Upper lobe of right lung (tissue), 1 donor: ENCODE measurements around the gene KLHDC7B. TPM values are rescaled to one million over a fixed set of nuclear protein-coding genes. Genes with fewer than 3 reads are reported as not detected.
"Not testable (repeated sequence)": the region's sequence is repeated elsewhere in the genome, so short reads cannot be mapped to it uniquely, and the experiment has no call there.

Source experiments
- ATAC-seq: fragments of 200-7000 bp; cut with Tn5 transposase; one replicate; pipeline ENCODE4 v1.9.1; 2020; ENCODE audit warnings: mild to moderate bottlenecking, moderate library complexity
- DNase-seq: peaks from one replicate; pipeline ENCODE4 v3.0.0-alpha.2; 2020
- H3K27ac ChIP-seq: fragments of 200-600 bp; one replicate; pipeline ENCODE4 v1.8.0; 2022
- H3K27me3 ChIP-seq: fragments of 200-600 bp; one replicate; pipeline ENCODE4 v1.8.0; 2022; ENCODE audit warnings: mild to moderate bottlenecking
- H3K36me3 ChIP-seq: fragments of 200-600 bp; one replicate; pipeline ENCODE4 v1.8.0; 2022
- H3K4me1 ChIP-seq: fragments of 200-600 bp; one replicate; pipeline ENCODE4 v1.8.0; 2022
- H3K4me3 ChIP-seq: fragments of 200-600 bp; one replicate; pipeline ENCODE4 v1.8.0; 2022; ENCODE audit warnings: mild to moderate bottlenecking
- H3K9me3 ChIP-seq: fragments of 200-600 bp; one replicate; pipeline ENCODE4 v1.8.0; 2022
- CTCF ChIP-seq: fragments of 200-600 bp; IDR thresholded peaks from one replicate; pipeline ENCODE4 v1.8.0; 2022; ENCODE audit warnings: antibody characterized with exemption
- intact Hi-C: fragments of 100-400 bp; cut with DNase I; formaldehyde crosslinking; loops from one replicate; pipeline ENCODE4 v1.11.0; 2022
- total RNA-seq: library from RNA; stranded (reverse); fragmentation: NEBNext Ultra II Directional; extraction: Animal tissue kit (Norgen Biotek cat#: 25700); gene quantifications from one replicate; pipeline ENCODE4 v1.2.1, GENCODE V29; 2021
- donor health status: DM: no; HTN: yes; CAD: no; lungs with severe emphysema.

The KLHDC7B gene
- total RNA-seq, 1 donor from 2014 or later: 0.69 TPM

DNA sequence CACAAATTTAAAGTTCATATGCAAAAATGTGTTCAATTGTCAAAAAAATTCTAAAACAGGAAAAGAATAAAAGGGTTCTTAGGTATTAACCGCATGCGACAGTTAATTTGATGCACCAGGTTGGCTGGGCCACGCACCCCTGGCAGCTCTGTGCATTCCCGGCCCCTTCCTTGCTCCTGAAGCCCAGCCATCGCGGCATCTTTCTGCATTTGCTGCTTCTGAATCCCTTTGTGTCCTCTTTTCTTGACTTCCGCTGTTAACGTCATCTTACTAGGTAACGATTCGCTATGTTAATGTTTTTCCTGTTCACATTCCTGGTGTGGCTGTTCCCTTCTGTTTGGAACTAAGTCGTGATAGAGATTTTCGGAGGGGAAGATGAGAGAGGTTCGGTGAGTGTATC is 7.9 kb upstream of the KLHDC7B start:
- H3K27ac ChIP-seq: peak overlapping the region; percentile 97
- H3K4me1 ChIP-seq: peaks cover 59% of the 10 kb centered on the region
- intact Hi-C loops: no loop called here
- H3K9me3 ChIP-seq: no peaks in the 10 kb centered on the region
- H3K4me3 ChIP-seq: no peak overlapping the region
- H3K36me3 ChIP-seq: no peaks in the 10 kb centered on the region
- TF ChIP-seq CTCF: no peak
- DNase-seq (no peak), ATAC-seq (no peak)
- no peaks in the 10 kb centered on the region for H3K27me3 ChIP-seq

DNA sequence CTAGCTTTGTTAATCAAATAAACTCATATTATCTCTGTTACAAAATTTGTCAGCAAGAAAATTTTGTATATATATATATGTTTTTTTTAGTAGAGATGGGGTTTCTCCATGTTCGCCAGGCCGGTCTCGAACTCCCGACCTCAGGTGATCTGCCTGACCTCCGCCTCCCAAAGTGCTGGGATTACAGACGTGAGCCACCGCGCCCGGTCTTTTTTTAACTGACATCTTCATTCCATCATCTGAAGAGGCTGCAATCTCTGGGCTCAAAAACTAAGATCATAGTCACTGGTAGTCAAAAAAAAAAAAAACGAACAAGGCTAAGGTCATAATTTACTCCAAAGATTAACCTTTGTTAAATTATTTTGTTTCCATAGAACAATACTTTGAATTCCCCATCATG is 5.3 kb upstream of the KLHDC7B start:
- H3K4me3 ChIP-seq: no peak overlapping the region
- peaks cover 50% of the 10 kb centered on the region for H3K4me1 ChIP-seq
- intact Hi-C loops: no loop called here
- no peak for TF ChIP-seq CTCF
- peak overlapping the region; percentile 97 for H3K27ac ChIP-seq
- DNase-seq (no peak), ATAC-seq (no peak)
- no peaks in the 10 kb centered on the region for H3K36me3 ChIP-seq
- H3K27me3 ChIP-seq: no peaks in the 10 kb centered on the region
- H3K9me3 ChIP-seq: no peaks in the 10 kb centered on the region

DNA sequence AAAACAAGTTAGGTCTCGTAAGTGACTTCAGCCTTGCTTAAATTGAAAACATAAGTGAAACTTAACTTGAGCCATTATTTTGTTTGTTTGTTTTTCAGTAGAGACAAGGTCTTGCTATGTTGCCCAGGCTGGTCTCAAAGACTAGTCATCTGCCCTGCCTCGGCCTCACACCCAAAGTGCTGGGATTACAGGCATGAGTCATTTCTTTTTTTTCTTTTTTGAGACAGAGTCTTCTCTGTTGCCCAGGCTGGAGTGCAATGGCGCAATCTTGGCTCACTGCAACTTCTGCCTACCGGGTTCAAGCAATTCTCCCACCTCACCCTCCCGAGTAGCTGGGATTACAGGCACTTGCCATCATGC is 4.1 kb upstream of the KLHDC7B start:
- H3K4me3 ChIP-seq: peak overlapping the region; percentile 8
- peaks cover 50% of the 10 kb centered on the region for H3K4me1 ChIP-seq
- intact Hi-C loops, H3K27me3 ChIP-seq, H3K36me3 ChIP-seq, H3K9me3 ChIP-seq: not testable (repeated sequence)
- ATAC-seq (peak; percentile 54), DNase-seq (peak; percentile 82)
- H3K27ac ChIP-seq: peak overlapping the region; percentile 97

- TF ChIP-seq CTCF: no peak
- H3K27ac ChIP-seq: peak overlapping the region; percentile 97
- peak; percentile 73 for DNase-seq
- peak; percentile 30 for ATAC-seq
- intact Hi-C loops: no loop called here
- peaks cover 17% of the 10 kb centered on the region for H3K27me3 ChIP-seq
- peak overlapping the region; percentile 8 for H3K4me3 ChIP-seq
- H3K36me3 ChIP-seq: no peaks in the 10 kb centered on the region
- peaks cover 47% of the 10 kb centered on the region for H3K4me1 ChIP-seq
- no peaks in the 10 kb centered on the region for H3K9me3 ChIP-seq
Measured at GRCh38 chr22:50542416-50542927, 3.2 kb upstream of the KLHDC7B start.

GRCh38 chr22:50544078-50544745 is 1.5 kb upstream of the KLHDC7B start:
- Histone ChIP-seq H3K4me1 (peaks cover 46% of the 10 kb centered on the region), H3K27ac (peak overlapping the region; percentile 48)
- ATAC-seq: peak; percentile 68

More at GRCh38 chr22:50544078-50544745, 1.5 kb upstream of the KLHDC7B start:
- intact Hi-C loops: no loop called here
- DNase-seq: peak; percentile 93
- peak; percentile 73 for TF ChIP-seq CTCF
- Histone ChIP-seq H3K4me3 (peak overlapping the region; percentile 32), H3K36me3 (no peaks in the 10 kb centered on the region), H3K9me3 (no peaks in the 10 kb centered on the region), H3K27me3 (peaks cover 28% of the 10 kb centered on the region)
